Stimulated activated CD4-positive, alpha-beta T cell treated with anti-CD3 and anti-CD28 coated beads, Interleukin-15, amount 100 ng/mL, for 48 hours (primary cell): Measurements from ENCODE around the gene KIAA1328.

Experiments used
- DNase-seq, 2 donors: peaks; one replicate each; pipeline ENCODE4 v3.0.0-alpha.2; 2020; ENCODE audit warnings: low read depth in 2 of 2

KIAA1328 gene

DNA sequence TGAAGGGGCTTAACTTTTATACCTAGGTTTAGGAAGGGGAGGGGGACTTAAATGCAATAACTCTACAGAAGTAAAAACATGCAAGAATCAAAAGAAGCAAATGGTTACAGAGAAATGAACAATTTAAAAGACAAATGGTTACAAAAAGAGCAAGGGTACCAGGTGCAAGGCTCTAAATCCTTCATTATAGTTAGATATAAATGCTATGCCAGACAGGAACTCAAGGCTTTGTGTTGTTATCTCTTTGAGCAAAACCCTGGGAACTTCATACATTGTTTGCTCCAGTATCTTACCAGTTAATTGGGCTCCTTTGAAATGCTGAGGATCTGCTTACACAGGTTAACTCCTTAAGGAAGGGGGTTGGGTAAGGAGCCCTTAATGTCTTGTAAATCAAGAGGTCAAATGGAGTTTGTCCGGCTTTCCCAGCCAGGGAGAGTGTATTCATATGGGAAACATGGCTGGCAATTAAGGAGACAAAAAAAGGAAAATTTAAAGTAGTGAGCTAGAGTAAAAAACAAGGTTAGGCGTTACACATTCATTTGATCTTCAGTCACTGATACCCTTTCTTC lies 389.2 kb downstream of the KIAA1328 start:
- DNase-seq: no peak

DNA sequence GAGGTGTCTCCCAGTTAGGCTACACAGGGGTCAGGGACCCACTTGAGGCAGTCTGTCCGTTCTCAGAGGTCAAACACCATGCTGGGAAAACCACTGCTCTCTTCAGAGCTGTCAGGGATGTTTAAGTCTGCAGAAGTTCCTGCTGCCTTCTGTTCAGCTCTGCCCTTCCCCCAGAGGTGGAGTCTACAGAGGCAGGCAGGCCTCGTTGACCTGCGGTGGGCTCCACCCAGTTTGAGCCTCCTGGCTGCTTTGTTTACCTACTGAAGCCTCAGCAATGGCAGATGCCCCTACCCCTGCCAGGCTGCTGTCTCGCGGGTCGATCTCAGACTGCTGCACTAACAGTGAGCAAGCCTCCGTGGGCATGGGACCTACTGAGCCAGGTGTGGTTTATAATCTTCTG lies 390.3 kb downstream of the KIAA1328 start:
- no peak for DNase-seq

DNA sequence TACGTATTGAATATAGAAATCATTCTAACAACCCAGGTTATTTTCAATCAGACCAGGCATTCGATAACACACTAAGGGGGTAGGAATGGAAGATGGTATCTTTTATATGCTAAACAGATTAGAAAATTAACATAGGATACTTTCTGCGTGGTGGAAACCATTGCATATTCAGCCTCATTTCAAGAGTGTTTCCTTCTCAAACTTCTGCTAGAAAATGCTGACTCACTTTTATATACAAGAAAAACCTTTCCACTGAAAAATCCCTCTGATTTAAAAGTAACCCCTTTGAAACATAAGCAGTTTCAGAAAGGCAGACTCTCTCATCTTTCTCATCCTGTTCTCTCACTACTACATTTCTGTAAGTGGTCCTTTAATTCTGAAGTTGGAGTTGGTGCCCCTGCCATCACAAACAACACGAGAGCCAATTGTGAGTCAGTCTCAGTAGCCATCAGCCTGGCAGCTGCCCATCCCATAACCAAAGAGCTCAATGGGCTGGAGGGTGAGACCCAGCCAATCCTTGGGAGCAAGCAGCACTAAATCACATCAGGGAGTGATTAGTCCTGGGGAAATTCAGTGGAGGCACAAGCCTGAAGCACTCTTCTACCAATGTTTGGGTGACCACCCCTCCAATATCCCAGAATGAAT lies 393.5 kb downstream of the KIAA1328 start:
- no peak for DNase-seq

DNA sequence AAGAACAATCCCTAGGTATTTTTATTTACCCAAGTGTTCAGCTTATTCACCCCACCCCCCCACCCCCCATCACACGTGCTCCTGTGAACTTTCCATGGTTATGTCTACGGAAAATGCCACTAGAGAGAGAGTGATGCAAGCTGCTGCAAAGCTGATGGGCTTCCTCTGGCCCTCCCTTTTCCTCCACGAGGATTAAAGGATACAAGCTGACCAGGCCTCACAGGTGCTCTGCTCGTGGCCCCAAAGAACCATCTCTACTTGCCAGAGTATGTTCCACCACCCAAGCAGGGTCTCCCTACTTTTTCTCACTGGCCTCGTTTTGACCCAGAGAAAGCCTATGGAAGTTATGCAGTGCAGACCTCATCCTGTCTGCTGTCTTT lies 394.1 kb downstream of the KIAA1328 start:
- DNase-seq: no peak

DNA sequence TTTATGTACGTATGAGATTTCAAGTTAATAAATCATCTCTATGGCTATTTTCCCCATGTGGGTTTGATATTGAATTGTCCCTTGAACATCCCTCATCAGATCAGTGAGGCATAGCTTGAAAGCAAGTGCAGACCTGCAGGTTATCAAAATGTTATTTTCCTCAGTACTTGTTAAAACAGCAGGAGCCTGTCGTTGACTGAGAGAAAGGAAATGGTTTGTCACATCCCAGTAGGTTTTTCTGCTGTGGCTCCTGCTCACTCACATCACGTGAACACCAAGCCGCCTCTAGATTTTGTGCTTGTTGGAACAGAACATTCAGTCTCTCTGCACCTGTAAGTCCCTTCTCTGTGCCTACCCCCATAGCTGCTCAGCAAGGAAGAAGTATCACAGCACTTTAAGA lies 396.4 kb downstream of the KIAA1328 start:
- DNase-seq: no peak

DNA sequence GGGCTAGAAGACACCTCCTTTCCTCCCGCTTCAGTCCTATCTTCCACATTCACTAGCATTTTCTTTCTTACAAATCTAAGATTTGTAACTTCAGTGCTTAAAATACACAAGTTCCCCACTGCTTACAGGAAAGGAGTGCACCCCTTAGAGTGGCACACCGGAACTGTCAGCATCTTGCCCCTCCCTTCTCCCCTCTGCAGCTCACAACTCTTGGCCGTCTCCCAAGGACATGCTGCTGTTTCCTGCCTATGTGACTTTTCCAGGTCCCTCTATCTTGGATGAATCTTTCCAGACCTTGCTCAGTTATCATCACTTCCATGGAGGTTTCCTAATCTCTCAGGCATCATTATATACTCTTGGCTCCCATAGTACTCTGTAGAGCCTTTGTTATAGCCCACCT lies 401.8 kb downstream of the KIAA1328 start:
- no peak for DNase-seq

DNA sequence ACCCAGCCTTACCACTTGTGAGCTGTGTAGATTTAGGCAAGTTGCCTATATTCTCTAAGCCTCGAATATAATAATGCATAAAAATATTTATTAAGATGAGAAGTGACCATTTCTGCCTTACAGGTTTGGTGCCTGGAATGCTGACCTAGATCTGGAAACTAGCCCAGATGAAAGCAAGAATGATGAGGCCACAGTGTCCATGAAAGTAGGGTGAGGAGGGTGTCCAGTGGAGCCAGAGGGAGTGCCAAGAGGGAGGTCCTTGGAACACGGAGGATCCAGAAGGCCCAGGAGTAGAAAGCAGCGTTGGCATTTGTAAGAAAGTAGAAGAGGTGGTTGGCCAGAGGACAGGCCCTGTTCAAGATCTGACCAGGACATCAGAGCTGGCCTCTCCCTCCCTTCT lies 402.3 kb downstream of the KIAA1328 start:
- DNase-seq: no peak

DNA sequence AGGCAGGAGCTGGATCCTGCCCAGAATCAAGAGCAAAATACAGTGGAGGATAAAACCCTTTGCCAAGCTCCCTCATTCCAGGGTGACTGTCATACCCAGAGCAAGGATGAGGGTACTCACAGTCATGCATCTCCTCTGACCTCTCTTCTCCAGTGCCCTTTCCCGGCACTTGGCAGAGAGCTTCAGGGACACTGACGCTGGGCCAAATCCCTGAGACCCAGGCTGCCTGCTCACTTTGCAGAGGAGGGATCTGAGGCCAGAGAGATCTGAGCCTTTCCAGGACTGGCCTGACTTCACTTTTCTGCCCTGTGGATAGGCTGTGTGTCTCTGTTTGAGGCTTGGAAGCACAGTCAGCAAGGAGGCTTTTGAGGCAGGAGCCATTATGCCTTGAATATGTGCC lies 406.7 kb downstream of the KIAA1328 start:
- no peak for DNase-seq

DNA sequence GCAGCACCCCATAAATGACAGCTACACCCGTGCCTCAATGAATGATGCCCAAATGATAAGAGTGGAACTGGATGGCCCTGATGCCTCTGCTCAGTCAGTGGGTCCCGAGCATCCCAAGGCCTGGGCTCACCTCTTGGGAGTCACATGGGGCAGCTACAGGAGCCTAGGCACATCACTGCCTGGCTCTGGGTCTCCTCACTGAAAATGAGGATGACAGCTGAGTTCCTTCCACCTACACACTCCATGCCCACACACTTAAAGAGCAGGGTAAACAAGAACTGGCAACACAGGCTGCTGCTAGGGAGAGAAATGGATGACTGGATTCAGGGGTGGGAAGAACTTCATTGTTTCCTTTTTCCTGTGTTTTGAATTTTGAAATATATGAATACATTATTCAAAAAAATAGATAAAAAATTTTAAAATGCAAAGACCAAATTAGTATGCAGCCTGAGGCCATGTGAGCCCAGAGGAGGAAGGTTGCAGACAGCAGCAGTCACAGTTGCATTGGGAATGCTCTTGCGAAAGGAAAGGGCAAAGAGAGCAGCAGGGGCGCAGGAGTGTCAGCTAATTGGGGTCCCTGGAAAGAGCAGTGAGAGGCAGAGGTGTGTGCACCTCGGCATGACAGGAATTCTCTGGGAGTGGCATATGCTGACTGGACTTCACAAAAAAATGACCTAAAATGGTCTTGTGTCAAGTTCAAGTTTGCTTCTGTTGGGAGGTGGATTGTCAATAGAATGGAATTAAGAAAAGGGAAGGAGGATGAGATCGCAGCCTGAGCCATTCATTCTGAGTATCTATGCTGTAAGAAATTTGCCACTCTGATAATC lies 409.6 kb downstream of the KIAA1328 start:
- no peak for DNase-seq

DNA sequence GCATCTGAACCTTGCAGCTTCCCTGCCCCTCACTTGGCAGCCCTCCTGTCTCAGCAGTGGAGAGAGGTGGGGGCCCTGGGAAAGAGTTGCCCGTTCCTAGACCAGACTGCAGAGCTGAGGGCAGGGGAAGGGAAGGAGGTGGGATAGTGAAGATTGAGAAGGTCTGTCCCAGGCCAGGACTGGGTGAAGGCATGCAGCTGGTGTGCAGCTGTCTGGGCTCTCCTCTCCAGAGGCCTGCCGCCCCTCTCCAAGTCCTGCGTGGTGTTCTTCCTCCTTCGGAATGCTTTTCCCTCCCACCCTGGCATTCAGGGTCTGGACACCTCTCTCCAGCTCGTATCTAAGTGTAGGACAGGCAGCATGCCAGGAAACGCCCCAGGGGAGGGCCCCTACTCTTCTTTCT lies 413.2 kb downstream of the KIAA1328 start:
- no peak for DNase-seq

DNA sequence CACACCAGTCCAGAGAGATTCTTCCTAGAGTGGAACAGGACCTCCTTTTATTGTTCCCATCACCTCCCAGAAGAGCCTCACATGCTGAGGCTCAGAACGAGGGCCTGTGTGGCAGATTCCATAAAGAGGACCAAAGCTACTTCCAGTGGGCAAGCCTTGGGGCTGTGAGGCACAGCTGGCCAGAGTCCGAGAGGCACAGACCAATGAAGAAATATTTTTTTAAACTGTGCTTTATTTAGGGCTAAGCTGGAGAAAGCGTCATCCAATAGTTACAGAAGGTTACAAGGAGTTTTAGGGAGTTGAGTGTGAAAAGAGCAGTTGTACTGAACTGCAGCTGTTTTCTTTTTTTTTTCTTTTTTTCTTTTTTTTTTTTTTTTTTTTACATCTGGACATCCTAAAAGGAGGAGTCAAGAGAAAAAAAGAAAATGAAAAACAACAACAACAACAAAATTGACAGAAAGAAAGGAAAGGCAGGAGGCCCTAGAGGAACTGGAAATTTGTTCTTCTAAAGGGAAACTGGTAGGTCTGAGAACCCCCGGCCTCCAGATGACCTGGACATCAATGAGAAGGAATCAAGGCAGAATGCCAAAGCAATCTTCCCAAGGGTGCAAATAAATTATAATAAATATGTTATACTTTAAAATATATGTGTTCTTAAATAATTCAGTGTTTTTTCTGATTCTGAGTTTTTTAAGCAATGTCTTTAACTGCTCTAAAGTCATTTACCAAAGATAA lies 414.1 kb downstream of the KIAA1328 start:
- no peak for DNase-seq

DNA sequence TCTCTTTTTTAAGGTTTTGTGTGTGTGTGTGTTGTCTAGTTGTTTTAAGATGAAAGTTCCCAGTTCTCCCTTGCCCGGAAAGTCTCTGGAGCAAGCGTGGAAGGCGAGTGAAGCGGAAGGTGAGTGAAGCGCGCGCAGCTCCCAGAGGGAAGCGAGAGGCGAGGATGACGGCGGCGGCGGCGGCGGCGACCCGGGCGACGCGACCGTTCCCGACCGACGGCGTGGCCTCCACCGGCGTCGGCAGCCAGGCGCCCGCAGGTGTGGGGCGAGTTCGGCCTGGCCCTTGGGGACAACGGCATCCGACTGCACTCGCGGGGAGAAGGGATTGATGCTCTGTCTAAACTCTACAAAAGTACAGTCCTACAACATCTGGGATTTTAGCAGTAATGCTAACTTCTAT lies 414.8 kb downstream of the KIAA1328 start:
- DNase-seq: no peak

DNA sequence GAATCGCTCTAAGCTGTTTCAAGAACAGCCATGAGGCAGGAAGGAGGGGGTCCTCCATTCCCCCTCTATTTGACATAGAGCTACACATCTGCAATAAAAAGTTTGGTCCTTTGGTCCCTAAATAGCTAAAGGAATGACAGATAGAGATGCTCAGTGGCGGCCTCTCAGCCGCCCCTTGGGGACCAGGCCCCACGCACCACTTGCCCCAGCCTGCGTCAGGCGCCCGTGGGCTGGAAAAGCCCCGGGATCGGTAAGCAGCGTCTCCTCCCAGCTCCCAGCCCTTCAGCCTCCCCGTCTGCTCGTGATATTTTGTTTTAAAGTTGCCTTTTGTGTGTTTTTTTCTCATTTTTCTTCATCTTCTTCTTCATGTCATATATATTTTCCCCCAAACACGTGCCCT lies 415.7 kb downstream of the KIAA1328 start:
- DNase-seq: no peak

DNA sequence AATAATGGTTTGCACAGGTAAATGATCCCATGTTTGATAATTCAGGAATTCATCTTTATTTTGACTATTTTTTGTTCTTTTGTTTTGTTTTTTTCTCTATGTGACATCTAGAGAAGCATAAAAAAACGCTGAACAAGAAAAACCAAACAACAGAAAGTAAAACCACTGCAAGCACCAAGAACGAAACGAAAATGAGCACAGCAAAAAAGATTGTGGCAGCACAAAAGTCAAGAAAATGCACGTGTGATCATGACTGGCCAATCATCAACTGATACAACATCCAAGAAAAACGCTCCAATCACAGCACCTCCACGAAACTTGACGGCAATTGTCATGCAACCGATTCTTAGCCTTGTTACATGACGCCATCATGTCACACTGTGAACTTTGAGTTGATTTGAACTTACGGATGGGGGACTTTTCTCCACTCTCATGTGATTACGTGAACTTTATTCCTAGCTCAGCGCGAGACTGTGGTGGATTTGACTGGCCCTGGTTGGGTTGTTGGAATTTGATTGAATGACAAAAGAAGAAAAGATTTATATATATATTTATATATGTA lies 417.9 kb downstream of the KIAA1328 start:
- DNase-seq: no peak

DNA sequence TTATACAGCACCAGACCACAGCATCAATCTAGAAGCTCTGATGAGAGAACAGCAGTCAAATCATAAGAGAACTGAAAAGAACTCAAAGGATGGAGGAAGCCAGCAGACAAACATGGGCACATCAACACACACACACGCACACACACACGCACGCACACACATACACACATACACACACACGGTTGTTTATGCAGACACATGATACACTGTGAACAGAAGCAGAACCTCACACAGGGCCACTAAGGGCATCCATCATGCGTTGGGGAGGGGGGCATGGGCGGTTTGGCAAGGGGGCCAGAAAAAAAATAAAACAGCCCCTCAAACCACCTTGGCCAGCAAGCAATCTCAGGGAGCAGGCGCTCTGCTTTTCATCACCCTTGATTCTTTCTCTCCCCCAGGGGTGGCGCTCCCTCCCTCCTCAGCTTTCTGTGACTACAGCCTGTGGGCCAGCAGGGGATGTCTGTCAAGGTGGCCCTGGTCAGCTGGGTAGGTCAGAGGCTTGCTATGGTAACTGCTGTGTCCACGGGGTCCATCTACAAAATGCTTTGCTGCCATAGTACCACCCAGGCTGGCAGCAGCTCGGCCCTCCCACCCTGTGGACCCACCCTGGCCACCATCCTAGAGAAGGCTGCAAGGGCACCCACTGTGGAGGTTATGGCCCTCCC lies 418.7 kb downstream of the KIAA1328 start:
- no peak for DNase-seq

DNA sequence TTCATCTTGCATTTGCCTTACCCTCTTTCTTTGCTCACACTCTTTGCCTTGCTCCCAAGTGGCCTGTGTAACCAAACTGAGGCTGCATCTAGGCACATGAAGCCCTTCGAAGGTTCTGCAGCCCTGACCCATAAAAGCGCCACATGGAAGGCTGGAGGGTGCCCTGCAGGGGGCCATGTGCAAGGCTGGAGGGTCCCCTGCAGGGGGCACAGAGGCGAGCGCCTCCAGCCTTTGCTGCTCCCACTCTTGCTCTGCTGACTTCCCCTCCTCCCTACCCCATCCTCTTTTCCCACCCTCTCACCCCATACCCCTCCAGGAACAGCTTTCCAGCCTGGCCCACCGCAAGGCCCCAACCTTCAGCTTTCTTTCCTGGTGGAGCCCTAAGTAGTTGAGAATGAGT lies 419.4 kb downstream of the KIAA1328 start:
- DNase-seq: no peak

DNA sequence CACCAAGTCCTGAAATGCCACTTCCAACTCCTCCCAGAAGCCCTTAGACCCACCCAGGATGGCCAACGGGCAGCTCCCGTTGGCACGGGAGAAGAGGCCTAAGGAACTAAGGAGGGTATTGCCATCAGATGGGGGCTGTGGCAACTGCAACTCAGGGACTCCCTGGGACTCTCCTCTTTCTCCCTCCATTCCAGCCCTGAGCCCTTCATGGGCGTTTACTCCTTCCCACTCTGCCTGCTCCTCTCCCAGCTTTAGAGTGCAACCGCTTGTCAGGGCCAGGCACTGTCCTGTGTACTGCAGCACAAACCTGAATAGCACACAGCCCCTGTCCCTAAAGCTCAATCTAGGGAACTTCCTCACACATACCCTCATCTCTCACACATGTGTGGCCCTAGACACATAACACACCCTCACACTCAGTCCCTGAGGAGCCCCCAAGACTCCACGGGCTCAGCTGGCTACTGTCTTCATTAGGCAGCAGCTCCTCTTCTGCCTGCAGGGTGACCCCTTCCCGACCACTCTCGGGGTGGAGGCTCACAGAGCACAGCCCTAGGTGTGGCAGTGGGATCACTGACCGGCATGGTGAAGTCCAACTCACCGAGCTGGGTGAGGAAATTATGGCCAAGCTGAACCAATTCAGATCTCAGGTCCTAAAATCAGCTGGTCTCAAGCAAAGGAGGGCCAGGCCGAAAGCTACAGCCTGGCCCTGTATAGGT lies 420.4 kb downstream of the KIAA1328 start:
- no peak for DNase-seq

DNA sequence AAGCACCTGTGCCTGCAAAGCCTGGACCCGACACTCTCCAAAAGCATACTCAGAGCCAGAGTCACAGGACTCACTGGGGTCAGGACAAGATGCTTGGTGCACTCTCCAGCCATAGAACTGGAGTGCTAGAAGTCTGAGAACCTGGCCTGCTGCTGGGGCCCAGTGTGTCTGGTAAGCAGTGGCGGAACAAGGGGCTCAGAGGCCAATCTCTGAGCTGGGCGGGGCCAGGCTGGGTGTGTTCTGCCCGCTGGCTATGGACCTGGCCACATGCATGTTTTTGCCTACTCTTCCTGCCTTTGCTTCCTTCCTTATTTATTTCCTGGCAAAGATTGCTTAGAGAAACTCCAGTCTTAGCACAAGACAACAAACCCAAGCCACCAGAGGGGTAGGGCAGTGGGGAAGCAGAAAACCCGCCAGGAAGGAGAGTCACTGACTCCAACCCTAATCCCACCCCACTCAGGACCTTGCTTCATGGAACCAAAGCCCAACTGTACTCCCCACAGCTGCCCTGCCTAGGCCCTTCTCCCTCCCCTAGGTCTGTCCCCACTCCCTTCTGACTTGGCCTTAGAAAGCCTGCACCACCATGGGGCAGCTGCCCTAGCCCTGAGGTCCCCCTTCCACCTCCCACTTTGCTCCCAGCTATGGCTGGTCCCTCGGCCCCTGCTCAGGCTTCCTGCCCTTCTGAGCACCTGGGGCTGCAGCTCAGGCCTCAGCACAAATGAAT lies 421.1 kb downstream of the KIAA1328 start:
- no peak for DNase-seq

DNA sequence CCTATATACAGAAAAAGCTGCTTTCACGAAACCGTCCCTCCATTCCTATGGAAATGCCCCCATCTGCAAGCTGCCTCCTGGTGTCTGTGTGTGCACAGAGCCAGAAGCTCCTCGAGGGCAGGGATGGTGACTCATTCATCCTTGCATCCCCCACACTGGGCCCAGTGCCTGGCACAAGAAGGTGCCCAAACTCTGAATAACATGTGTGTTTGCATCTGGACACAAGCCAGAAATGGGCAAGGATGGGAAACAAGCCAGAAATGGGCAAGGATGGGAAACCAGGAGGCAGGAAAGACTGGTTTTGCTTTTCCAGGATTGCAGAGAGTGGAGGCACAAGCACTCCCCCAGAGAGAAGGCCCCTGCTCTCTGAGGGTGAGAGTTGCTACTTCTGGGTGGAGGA lies 422.8 kb downstream of the KIAA1328 start:
- DNase-seq: no peak

DNA sequence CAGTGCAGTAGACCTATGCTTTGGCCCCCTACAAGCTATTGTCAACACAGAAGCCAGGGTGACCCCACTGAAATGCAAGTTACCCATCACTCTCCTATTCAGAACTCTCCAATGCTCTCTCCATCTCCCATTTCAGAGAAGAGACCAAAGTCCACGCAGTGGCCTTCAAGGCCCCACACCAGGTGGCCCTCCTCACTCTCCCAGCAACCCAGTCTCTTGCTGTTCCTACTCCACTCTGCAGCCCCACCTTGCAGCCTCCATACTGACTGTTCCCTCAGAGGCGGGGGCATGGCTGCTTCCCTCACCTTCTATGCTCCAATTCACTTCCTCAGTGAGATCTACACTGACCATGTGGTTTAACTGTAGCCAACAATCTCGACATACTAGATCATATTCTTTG lies 423.4 kb downstream of the KIAA1328 start:
- DNase-seq: no peak
